ENCODE measurements around the gene CHRM5.

DNA sequence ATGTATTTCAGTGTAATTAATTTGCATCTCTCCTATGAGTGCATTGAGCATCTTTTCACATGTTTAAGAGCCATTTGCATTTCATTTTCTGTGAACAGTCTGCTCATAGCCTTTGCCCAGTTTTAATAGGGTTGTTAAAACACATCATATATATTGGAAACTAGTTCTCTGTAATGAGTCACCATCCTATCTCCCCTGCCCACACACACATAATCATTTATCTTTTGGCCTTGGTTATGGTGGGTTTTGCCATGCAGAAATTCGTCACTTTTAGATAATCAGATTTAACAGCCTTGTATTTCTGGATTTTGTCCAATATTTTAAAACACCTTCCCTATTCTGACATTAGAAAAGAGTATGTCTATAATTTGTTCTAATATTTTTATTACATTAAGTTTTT is 11.9 kb upstream of the CHRM5 start:
- TF ChIP-seq, protein P1, sequence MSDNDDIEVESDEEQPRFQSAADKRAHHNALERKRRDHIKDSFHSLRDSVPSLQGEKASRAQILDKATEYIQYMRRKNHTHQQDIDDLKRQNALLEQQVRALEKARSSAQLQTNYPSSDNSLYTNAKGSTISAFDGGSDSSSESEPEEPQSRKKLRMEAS (IDR thresholded peaks at IDR 0.05), result no peak
- TF ChIP-seq, protein P2, sequence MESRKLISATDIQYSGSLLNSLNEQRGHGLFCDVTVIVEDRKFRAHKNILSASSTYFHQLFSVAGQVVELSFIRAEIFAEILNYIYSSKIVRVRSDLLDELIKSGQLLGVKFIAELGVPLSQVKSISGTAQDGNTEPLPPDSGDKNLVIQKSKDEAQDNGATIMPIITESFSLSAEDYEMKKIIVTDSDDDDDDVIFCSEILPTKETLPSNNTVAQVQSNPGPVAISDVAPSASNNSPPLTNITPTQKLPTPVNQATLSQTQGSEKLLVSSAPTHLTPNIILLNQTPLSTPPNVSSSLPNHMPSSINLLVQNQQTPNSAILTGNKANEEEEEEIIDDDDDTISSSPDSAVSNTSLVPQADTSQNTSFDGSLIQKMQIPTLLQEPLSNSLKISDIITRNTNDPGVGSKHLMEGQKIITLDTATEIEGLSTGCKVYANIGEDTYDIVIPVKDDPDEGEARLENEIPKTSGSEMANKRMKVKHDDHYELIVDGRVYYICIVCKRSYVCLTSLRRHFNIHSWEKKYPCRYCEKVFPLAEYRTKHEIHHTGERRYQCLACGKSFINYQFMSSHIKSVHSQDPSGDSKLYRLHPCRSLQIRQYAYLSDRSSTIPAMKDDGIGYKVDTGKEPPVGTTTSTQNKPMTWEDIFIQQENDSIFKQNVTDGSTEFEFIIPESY (IDR thresholded peaks at IDR 0.05; ENCODE audit: extremely low read depth, insufficient replicate concordance, low read length), result no peak
- TF ChIP-seq POLR2A (IDR thresholded peaks at IDR 0.05; ENCODE audit: borderline replicate concordance, extremely low read depth, insufficient read depth, insufficient read length), result no peak
- TF ChIP-seq, protein P3, sequence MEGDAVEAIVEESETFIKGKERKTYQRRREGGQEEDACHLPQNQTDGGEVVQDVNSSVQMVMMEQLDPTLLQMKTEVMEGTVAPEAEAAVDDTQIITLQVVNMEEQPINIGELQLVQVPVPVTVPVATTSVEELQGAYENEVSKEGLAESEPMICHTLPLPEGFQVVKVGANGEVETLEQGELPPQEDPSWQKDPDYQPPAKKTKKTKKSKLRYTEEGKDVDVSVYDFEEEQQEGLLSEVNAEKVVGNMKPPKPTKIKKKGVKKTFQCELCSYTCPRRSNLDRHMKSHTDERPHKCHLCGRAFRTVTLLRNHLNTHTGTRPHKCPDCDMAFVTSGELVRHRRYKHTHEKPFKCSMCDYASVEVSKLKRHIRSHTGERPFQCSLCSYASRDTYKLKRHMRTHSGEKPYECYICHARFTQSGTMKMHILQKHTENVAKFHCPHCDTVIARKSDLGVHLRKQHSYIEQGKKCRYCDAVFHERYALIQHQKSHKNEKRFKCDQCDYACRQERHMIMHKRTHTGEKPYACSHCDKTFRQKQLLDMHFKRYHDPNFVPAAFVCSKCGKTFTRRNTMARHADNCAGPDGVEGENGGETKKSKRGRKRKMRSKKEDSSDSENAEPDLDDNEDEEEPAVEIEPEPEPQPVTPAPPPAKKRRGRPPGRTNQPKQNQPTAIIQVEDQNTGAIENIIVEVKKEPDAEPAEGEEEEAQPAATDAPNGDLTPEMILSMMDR (IDR thresholded peaks at IDR 0.05 in 2 of 3, conservative IDR thresholded peaks at IDR 0.05 in 1 of 3; ENCODE audit: borderline replicate concordance in 1 of 3, insufficient read depth in 1 of 3, low read depth in 2 of 3, low read length in 2 of 3), result no peak
- no peak for TF ChIP-seq SIN3A (IDR thresholded peaks at IDR 0.05; ENCODE audit: low read depth)
- no peak for TF ChIP-seq EZH2 (IDR thresholded peaks at IDR 0.05)
- TF ChIP-seq ZFX (IDR thresholded peaks at IDR 0.05), result no peak
- TF ChIP-seq POLR2AphosphoS5 (IDR thresholded peaks at IDR 0.05; ENCODE audit: low read depth, low read length), result no peak
- no peak for TF ChIP-seq JUND (IDR thresholded peaks at IDR 0.05)
- TF ChIP-seq, protein P4, sequence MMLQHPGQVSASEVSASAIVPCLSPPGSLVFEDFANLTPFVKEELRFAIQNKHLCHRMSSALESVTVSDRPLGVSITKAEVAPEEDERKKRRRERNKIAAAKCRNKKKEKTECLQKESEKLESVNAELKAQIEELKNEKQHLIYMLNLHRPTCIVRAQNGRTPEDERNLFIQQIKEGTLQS (IDR thresholded peaks at IDR 0.05), result no peak
- no peak for TF ChIP-seq ZNF274 (IDR thresholded peaks at IDR 0.05; ENCODE audit: low read depth, low read length)
- TF ChIP-seq FOSL1 (IDR thresholded peaks at IDR 0.05; ENCODE audit: low read depth), result no peak
- no peak for TF ChIP-seq EZH2phosphoT487 (IDR thresholded peaks at IDR 0.05; ENCODE audit: borderline replicate concordance)
